ENCODE data around the gene ZNF200. TPM values are rescaled to one million over a fixed set of nuclear protein-coding genes. Genes with fewer than 3 reads are reported as not detected.
"Not testable (repeated sequence)": the region's sequence is repeated elsewhere in the genome, so short reads cannot be mapped to it uniquely, and the experiment has no call there.

Gene ZNF200
- total RNA-seq, 1 donor from 2014 or later: 5.1 TPM

DNA sequence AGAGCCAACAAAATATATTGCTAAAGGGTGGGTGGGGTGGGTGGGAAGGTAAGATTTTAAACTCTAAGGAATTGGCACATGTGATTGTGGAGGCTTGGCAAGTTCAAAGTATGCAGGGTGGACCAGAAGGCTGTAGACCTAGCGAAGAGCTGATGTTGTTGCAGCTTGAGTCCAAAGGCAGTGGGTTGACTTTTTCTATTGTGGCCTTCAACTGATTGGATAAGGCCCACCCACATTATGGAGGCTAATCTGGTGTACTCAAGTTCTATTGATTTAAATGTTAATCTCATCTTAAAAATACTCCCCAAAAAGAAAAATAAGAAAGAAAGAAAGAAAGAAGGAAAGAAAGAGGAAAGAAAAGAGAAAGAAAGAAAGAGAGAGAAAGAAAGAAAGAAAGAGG is 22.4 kb downstream of the ZNF200 start:
- ATAC-seq (no peak), DNase-seq (ENCODE audit: missing footprints) (no peak)
- intact Hi-C loops (cut with DNase I): no loop called here

DNA sequence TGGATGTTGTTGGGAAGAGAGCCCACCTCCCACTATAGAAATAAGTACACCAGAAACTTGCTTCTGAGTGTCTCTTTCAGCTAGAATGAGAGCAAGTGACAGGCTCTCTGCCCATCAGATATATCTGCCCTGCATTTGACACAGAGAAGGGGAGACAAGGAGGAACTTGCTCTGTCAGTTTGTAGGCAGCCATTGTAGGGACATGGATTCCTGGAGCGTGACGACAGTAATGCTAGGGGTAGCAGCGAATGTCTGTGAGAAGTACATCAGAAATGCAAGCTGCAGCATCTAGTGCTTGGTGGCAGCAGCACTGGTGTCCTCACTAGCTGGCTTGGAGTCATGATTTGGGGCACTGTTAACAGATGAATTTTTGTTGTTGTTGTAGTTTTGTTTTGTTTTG is 23.0 kb downstream of the ZNF200 start:
- no peak for DNase-seq (ENCODE audit: missing footprints)
- no peak for ATAC-seq
- intact Hi-C loops (cut with DNase I): no loop called here

DNA sequence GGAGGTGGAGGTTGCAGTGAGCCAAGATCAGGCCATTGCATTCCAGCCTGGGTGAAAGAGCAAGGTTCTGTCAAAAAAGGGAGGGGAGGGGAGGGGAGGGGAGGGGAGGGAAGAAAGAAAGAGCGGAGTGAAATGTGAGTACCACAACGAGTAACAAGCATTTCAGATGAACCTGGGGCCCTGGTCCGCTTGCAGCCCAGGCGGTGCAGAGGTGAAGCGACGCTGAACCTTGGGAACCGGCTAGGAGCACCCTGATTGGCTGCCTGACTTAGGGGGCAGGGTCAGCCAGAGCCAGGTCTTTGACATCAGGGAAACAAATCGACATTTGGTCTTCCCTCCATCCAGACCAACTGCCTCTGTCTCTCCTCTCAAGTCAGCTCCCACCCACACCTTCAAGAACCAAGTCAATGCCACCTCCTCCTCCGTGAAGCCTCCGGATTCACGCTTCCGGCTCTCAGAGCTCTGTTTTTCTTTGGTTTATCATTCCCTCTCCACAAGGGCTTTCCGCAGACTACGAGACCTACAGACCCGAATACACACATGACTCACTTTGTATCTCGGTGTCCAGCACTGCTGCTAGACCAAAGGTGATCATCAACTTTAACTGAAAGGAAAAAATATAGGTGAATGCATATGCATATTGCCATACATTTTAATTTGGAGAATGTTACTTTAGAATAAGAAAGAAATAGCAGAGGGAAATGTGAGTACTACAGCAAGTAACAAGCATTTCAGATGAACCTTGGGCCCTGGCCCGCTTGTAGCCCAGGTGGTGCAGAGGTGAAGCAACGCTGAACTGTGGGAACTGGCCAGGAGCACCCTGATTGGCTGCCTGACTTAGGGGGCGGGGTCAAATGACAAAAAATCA is 27.6 kb downstream of the ZNF200 start:
- no peak for ATAC-seq

DNA sequence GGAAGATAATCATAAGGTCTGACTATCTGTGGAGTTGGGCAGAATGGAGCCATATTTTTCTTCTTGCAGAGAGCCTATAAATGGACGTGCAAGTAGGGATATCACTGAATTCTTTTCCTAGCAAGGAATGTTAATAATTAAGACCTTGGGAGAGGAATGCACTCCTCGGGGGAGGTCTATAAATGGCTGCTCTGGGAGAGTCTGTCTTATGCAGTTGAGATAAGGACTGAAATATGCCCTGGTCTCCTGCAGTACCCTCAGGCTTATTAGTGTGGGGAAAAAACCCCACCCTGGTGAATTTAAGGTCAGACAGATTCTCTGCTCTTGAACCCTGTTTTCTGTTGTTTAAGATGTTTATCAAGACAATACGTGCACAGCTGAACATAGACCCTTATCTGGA is 29.0 kb downstream of the ZNF200 start:
- ATAC-seq; intact Hi-C loops (cut with DNase I); DNase-seq (ENCODE audit: missing footprints): not testable (repeated sequence)

More for the DNA sequence above, 27.6 kb downstream of the ZNF200 start:
- DNase-seq (ENCODE audit: missing footprints): no peak
- intact Hi-C loops (cut with DNase I): no loop called here

DNA sequence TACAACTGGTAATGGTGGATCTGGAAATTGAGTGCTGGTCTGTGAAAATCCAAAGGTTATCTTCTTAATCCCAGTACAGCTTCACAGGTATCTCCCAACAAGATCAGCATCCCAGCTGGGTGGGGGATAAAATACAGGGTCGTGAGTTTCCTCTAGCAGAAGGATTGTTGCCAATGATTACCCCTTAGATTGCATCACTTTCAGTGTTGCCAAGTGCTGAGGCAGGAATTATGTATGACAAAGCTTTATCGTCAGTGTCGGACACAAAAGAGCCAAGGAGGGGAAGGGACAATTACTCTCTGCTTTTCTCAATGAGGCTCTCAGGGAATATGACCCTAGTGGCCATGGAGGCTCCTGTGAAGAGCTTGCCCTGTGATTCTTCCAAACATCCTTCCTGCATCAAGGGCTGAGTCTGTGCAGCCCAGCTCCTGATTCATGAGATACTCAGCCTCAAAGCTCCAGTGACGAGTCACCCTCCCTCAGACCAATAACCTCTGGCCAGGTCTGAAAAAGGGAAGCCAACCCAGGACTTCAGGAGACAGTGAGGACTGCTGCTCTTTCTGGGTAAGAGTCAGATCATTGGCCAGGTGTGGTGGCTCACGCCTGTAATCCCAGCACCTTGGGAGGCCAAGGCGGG is 31.9 kb downstream of the ZNF200 start:
- intact Hi-C loops (cut with DNase I): no loop called here
- ATAC-seq (no peak), DNase-seq (ENCODE audit: missing footprints) (no peak)

DNA sequence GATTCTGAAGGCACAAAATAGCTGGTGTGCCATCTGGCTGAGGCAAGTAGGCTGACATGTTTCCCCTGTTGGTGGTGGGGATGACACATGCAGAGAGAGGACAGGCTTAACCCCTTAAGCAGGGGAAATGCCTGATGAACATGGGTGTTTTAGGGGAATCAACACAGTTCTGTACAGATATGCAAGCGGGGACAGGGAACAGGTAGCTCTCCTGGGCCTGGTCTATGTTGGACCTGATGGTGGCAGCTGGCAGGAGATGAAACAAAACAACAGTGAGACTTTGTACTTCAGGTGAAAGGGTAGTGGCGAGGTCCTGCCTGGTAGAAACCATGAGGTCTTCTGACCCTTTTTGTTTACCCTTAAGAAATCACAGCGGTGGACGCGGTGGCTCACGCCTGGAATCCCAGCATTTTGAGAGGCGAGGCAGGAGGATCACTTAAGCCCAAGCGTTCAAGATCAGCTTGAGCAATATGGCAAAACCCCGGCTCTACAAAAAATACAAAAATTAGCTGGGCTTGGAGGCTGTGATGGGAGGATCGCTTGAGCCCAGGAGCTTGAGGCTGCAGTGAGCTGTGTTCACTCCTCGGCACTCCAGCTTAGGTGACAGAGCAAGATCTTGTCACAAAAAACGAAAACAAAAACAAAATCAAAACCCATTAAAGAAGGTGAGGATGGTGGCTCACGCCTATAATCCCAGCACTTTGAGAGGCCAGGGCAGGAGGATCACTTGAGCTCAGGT is 36.5 kb downstream of the ZNF200 start:
- ATAC-seq: no peak
- DNase-seq (ENCODE audit: missing footprints): no peak
- intact Hi-C loops (cut with DNase I): no loop called here

DNA sequence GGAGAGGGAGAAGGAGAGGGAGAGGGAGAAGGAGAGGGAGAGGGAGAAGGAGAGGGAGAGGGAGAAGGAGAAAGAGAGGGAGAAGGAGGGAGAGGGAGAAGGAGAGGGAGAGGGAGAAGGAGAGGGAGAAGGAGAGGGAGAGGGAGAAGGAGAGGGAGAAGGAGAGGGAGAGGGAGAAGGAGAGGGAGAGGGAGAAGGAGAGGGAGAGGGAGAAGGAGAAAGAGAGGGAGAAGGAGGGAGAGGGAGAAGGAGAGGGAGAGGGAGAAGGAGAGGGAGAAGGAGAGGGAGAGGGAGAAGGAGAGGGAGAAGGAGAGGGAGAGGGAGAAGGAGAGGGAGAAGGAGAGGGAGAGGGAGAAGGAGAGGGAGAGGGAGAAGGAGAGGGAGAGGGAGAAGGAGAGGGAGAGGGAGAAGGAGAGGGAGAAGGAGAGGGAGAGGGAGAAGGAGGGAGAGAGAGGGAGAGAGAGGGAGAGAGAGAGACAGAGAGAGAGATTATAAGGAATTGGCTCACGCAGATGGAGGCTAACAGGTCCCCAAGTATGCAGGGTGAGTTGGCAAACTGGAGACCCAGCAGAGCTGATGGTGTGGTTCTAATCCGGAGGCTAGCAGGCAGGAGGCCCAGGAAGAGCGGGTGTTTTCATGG is 37.1 kb downstream of the ZNF200 start:
- ATAC-seq; intact Hi-C loops (cut with DNase I); DNase-seq (ENCODE audit: missing footprints): not testable (repeated sequence)

DNA sequence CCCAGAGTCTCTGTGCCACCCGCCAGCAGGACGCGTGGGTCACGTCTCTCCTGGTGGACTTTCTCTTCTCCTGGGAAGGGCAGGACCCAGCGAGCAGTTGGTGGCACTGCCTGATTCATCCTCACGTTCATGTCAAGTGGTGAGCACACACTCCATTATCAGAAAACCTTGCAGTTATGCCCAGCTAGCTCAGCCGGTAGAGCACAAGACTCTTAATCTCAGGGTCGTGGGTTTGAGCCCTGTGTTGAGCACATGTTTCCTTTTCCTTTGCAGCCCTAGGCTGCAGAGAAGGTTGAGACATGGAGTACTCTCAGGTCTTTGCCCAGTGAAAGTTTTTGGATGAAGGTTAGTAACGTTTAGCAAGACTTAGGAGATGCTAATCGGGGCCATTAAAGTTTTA is 39.0 kb downstream of the ZNF200 start:
- intact Hi-C loops (cut with DNase I): no loop called here
- ATAC-seq (no peak), DNase-seq (ENCODE audit: missing footprints) (no peak)

DNA sequence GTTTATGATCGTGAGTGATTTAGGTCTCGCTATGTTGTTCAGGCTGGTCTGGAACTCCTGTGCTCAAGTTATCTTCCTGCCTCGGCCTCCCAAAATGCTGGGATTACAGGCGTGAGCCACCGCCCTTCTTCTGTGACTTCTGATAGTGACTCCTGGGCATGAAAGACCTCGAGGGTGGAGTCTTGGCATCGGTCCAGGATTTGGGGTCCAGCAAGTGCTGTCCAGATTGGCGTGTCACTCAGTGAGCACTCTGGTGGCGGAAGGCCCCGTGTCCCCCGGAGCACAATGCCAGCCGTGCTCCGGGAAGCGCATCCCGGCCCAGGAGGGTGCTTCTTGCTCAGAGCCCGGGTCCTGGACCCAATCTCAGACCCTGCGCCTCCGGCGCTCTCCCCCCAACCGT is 40.2 kb downstream of the ZNF200 start:
- DNase-seq (ENCODE audit: missing footprints): no peak
- intact Hi-C loops (cut with DNase I): no loop called here
- ATAC-seq: no peak

DNA sequence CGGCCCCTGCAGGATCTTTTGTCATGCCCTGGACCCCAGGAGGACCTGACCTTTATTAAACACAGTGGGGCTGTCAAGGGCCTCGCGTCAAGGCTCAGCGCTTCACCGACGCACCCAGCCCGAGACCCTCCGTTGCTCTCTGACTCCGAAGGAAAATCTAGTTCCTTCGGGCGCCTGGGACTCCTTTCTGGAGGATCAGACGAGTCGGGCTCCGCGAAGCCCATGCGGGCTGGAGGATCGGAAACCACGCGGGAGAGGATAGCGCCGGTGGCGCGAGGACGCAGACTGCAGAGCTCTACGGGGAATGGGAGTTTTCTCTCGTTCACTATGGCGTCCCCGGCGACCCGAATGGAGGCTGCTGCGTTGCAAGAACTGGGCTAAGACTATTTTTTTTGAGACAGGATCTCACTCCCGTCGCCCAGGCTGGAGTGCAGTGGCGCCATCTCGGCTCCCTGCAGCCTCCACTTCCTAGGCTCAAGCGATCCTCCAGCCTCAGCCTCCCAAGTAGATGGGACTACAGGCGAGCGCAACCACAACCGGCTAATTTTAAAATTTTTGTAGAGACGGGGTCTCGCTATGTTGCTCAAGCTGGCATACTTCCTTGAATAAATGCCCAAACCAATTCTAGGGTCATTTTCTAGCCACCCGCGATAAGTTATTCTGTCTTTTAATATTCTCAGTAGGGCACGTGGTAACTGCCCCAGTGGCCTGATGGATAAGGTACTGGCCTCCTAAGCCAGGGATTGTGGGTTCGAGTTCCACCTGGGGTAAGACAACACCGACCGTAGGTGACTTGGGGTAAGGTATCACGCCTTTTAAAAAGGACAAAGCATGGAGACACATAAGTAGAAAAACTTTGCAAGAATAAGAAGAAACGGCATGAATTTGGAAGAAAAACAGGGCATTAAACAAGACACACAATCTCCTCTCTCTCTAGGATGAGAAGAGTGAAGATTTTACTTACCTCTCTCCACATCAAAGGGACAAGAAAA is 41.4 kb downstream of the ZNF200 start:
- DNase-seq (ENCODE audit: missing footprints): no peak
- no peak for ATAC-seq
- intact Hi-C loops (cut with DNase I): no loop called here

DNA sequence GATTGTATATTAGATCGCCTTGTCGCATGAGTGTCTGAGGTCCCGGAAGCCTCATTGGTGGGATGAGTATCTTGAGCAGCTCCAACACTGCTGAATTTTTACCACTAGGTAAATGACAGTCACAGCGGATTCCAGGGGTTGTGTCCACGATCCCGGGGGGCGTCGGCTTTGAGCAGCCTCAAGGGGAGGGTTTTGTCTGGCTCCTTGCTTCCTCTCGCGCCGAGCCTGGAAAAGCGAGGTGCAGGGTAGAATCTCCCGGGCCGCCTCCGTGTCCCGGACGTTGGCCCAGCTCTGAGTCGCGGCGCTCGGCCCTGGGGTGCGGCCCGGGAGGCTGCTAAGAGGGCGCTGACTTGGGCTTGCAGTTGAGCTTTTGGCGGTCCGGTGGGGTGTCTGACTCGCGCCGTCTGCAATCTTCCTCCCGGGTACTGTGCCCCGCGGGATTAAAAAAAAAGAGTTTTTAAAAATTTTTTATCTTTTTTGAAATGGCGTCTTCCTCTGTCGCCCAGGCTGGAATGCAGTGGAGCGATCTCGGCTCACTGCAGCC is 42.4 kb downstream of the ZNF200 start:
- DNase-seq (ENCODE audit: missing footprints) (no peak), ATAC-seq (no peak)
- intact Hi-C loops (cut with DNase I): no loop called here

DNA sequence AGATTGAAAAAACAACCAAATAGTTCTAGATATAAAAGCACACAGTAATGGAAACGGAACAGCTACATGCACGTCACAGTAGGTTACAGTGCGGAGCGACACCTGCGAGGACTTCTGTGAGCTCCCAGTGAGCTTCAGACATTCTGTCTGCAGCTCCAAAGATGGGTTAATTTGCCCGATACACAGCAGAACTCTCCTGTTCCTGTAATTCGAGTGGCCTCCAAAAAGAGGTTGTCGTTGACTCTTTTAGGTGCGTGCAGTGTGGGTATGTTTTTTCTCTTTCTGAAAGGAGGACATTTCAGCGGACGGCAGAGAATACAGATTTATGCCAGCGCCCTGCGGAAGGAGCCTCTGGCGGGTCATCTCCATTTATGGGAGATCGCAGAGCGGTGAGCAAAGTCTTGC is 44.0 kb downstream of the ZNF200 start:
- ATAC-seq: no peak
- intact Hi-C loops (cut with DNase I): no loop called here
- no peak for DNase-seq (ENCODE audit: missing footprints)

DNA sequence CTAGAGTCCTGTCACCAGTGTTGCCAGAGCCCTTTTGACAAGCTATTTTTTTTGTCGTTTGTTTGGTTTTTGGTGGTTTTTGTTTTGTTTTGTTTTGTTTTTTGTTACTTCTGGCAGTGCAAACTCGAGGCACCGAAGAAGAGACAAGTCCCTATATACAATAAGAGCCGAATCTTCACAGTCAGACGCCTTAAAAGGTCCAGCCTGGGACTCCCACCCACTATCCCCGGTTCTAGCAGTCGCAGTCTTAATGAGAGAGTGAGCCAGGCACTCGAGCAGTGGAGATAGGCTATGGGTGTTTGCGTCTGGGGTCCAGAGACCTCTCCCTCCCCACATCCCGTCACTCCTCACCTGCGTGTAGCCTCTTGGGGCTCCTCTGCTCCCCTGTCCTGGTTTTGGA is 45.1 kb downstream of the ZNF200 start:
- DNase-seq (ENCODE audit: missing footprints): no peak

DNA sequence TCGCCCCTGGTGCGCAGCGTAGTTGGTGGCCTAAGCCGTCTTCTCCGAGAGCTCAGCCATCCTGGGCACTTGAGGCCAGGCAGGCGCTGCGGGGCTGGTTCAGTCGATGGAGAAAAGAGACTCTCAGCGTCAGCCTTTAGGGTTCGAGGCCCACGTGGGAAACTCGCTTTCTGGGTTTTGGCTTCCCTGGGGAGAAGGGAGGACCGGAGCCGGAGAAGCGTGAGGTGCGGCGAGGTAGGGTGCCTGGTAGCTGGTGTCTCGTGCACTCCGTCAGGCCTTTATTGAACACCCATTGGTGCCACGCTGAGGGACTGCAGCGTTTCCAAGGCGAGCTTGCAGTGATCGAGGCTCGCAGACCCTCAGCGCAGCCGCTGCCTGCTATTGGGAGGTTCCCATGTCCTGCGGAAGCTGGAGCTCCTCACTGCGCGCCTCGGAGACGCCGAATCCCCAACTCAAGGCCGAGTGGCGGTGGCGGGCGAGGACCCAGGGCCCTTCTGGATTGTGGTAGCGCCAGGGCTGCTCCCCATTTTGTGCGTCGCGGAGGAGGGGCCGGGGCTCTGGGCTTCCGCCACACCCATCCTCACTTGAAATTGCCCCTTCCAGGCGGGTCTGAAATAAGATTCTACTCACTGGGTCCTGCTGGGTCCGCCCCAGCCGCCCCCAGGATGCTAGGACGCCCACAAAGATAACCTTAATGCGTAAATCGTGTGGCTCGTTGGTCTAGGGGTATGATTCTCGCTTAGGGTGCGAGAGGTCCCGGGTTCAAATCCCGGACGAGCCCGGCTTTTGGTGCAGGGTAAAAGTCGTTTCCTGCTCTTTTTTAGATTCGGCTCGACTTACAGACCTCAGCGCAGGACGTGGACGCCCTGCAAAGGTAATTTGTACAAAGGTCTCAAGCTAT is 45.8 kb downstream of the ZNF200 start:
- DNase-seq (ENCODE audit: missing footprints) (no peak), ATAC-seq (no peak)
- intact Hi-C loops (cut with DNase I): no loop called here

More for the DNA sequence above, 45.1 kb downstream of the ZNF200 start:
- intact Hi-C loops (cut with DNase I): no loop called here
- no peak for ATAC-seq

DNA sequence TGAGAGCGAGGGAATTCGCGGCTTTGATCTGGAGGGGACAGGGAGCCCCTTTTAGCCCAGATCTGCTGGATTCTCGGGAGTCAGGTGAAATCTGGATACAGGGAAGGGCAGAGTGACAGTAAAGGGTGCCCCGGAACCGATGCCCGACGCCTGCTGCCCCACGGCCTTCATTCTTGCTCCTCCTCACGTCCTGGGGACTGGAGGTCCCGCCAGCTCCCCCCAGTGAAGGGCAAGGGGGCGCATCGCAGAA is 46.4 kb downstream of the ZNF200 start:
- ATAC-seq (no peak), DNase-seq (ENCODE audit: missing footprints) (no peak)
- intact Hi-C loops (cut with DNase I): no loop called here

DNA sequence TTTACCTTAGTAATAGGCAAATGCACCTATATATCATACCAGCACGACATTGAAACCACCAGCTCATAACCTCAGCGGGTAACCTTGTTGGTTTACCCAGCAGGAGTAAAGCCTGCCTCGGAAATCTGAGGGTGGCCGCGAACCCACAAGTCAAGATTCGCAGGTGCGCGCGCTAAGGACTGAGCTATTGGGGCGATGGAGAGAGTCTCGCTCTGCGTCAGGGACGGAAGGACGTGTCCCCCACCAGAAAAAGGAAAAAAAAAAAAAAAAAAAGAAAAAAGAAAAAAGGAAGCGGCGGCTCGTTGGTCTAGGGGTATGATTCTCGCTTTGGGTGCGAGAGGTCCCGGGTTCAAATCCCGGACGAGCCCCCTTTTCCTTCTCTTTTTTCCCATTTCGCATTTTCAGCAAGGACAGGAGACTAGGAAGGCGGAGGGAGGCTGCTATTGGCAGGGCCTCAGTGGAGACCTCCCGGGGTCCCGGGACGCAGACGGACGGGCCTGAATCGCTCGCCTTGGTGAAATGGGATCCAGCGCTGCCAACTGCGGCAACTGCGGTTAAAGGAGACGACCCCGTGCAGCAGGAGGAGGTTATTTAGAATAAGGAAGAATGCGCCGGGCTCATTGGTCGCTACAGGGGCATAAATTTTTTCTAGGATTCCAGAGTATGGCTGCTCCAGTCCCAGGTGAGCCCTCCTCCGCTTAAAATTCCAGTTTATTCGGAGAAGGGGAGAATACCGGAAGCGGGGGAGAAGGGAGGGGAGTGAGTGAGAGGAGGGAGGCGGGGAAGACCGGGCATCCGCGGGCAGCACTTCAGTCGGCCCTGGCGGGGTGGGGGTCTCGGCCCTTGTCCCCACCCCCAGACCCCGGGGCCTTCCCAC is 46.9 kb downstream of the ZNF200 start, which contains the start of gene OR1F1:
OR1F1 (plus strand) TSS at position 407 of the 877 bp plus-strand sequence.
- DNase-seq (ENCODE audit: missing footprints): no peak
- no peak for ATAC-seq
- intact Hi-C loops (cut with DNase I): no loop called here
